ENCODE measurements around the gene NRGN.
A peak's percentile ranks its signal among the peaks of the same experiment; 100 is the strongest.

The NRGN gene

DNA sequence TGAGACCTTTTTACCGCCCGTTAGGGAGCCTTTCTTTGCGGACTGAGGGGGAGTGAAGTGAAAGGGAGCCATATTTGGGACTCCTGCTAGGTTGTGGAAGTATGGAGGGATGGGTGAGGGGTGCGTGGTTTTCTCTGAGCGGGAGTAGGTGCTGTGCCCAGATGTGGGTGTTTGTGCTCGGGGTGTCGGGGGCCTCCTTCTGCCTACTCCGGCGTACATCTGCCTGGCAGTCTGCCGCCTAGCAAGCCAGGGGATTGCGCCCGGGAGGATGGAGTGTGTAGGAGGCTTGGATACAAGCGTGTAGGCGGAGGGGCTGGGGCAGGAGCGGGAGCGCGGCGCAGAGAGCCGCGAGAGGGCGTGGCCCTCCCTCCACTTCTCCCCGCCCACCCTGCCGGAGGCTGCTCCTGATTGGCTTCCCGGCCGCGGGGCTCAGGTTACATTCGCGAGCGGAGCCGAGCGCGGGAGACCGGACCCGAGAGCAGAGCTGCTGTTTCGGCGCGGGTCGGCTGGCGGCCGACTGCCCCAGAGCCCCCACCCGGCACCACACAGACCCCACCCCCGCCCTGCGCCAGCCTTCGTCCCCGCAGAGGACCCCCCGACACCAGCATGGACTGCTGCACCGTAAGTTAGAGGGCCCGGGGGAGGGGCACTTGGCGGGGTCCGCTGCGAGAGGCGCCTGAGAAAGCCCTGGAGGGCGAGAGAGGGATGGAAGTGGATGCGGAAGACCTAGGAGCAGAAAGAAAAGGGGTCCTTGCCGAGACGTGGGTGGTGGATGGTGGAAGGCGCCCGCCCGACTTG lies at the start of gene NRGN:
Gene NRGN (plus strand): TSS at position 464 of the 798 bp plus-strand sequence. CDS start 143 bp downstream, at position 607.
- peak; percentile 98 for DNase-seq

DNA sequence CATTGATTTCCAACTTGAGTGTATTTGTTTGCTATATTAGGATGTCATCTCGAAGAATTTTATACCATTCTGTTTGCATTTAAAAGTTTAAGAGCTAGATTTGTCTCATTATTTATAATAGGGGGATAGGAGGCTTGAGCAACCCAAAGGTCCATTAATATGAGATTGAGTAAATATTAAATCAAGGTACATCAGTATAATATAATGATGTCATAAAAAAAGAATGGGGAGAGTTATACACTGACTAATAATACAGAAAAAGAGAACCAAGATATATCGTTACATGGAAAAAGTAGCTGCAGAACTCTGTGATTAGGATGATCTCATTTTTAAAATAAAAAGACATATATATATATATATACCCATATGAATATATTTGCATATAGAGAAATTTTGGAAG lies 46.6 kb upstream of the NRGN start:
- DNase-seq, result no peak

DNA sequence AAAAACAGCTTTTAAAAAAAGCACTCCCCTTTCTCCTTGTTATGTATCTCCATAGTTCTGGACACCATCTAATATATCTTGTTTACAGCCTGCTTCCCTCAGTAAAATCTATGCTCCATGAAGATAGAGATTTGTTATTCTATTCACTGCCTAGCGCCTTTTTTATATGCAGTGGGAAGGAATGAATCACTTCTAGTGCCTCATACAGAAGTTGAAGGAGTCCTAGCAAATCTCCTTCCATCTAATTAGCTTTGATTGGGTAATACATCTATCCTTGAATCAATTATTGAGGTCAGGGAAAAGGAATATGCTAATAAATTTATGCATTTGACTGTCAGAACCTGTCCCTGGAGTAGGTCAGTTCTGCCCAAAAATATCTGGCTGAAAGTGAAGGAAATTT lies 40.2 kb upstream of the NRGN start:
- DNase-seq, result no peak

DNA sequence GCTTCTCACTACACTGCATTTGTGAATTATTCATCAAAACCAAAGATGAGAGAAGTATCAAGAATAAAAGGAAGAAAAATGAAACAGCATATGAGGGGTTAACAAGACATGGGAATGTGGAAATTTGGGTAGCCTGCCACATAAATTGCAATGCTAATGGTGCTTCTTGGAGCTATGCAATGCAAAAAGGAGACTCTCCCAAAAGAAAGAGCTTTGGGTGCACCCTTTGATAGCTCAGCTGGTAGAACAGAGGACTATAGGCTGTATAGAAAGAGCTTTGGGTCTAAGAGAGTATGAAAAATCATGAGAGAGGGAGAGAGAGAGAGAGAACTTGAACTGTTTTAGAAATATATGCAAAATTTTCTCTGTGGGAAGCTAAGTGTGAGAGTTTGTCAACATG lies 39.7 kb upstream of the NRGN start:
- no peak for DNase-seq

DNA sequence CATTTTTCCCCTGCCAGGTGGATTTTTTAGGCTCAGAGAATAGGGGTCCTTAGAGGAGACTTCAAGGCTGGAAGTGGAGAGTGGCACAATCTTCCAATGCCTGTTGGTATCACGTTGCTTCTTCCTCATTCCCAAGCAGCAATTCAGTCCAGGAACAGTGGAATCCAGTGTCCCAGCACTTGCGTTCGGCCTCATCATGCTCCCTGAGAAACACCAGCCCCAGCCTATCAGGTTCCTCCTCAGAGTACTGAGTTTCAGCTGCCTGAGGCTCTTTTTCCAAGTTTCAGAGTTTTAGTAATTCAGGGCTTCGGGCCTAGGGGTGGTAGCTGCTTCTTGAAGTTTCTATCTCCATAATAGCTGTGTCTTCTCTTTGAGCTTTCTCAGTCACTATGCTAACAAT lies 31.9 kb upstream of the NRGN start:
- no peak for DNase-seq

DNA sequence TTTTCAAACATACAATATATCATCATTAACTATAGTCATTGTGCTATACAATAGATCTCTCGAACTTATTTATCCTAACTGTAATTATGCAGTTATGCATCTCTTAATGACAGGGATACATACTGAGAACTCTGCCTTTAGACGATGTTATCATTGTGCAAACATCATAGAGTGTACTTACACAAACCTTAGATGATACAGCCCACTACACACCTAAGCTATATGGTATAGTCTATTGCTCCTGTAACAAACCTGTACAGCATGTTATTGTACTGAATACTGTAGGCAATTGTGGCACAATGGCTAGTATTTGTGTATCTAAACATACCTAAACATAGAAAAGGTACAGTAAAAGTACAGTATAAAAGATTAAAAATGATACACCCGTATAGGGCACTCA lies 27.4 kb upstream of the NRGN start:
- DNase-seq, result no peak

DNA sequence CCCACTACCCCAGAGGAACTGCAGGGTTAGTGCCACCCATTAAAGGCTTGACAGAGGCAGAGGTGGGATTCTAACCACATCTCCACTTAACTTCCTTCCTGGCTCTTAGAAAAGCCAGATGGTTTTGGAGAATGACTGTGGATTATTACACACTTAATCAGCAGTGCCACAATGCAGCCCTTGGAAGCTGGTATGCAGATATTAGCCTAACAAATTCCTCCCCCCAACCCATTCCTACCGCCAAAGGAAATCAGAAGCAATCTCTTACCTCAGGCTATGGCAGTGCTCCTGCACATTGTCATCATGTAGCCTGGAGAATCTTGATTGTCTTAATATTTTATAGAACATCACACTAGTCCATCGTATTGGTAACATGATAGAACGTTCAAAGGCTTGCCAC lies 23.2 kb upstream of the NRGN start:
- DNase-seq, result no peak

DNA sequence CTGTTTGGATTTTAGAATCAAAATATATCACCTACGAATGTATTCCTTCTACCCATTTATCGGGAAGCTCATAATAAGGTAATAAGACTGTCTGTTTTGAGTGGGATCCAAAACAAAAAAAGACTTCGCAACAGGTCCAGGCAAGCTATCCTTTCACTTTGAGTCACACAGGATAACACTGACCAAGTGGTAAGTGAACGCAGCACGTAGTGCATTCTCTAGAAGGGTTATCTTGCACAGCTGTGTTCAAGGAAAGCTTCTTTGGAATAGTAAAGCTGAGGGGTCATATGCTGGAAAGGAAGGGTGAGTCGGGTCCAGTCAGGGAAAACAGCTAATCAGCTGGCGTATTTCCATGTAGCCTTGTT lies 22.3 kb upstream of the NRGN start:
- no peak for DNase-seq

DNA sequence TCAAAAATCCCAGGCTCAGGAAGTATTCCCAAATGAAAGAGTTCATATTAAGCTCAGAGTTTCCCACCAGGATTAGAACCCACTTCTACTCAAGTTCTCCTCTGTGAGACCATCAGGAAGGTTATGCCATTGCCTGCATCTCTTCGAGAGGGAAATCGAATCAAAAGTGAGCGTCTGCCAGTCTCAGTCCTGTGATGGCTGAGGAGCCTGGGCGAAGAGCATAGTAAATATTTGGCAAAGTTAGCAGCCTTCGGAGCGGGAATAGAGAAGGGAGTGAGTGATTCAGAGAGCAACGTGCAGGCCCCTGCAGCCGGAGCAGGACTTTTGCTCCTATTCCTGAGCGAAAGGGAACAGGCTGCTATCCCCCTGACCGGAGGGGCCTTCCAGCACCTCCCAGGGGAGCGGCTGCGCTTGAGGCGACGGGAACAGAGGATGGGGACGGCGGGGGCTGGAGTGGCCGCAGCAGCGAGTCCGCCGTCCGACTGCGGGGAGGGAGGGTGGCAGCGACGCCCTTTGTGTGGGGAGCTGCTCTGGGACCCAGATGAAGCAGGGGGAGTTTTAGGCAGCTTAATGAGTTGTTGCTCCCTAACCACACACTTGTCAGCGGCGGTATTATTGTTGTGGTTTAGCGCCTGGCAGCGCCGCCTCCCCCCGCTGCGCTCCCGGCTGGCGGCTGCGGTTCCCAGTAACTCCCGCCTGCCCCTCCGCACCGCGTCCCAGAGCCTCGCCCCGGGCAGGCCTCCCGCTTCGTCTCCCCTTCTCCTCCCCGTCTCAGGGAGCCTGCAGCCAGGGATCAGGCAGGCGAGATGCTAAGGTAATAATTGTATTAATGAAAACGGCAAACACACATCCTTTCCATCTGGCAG lies 21.7 kb upstream of the NRGN start:
- no peak for DNase-seq

DNA sequence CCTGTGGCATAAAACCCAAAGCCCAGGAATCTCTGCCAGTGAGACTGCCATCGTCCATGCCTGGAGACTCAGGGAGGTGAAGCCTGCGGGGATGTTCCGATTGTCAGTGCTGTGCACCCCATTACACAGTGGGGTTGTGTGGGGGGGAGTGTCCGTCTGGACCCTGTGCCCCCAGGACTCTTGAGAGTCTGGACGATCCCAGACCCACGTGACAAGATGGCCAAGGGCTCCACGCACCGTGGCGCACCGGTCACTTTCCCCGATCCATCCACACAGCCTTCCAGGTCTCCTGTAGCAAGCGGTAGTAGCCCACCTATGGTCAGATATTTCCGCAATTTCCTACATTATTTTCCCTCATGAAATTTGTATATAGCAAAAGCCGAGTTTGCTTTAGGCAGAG lies 20.9 kb upstream of the NRGN start:
- no peak for DNase-seq

DNA sequence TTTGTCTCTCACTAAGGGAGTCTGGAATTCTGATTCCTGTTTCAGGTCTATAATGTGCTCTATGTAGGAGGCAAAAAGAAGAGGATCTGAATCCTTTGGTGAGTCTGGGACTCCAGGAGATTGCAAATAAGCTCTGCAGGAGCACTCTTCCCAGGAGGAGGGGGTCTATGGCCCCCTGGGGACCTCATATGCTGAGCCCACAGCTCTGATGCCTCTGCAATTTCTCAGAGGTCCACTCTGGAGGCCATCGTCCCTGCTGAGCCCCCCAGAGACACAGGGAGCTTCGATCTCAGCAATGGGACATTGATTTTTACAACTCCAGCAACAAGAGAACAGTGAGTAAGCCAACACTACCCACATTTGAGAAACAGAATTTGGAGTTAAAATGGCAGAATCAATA lies 20.2 kb upstream of the NRGN start:
- DNase-seq, result no peak

DNA sequence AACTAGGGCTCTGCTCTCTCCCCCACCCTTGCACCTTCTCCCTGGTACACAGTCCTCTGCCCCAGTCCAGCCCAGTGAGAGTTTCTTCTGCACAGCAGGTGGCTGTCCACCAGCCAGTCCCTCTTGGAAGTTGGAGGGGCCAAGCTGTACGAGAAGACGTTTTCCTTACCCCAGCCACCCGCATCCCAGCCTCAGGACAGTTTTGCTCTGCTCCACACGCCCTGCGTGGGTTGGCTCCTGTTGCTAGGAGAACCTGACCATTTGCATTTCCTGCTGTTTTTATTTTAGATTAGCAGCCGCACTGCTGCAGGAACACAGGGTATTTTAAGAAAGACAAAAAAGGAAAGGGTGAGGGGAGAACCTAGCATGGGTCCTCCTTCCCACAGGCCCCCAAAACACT lies 17.6 kb upstream of the NRGN start:
- DNase-seq, result no peak

DNA sequence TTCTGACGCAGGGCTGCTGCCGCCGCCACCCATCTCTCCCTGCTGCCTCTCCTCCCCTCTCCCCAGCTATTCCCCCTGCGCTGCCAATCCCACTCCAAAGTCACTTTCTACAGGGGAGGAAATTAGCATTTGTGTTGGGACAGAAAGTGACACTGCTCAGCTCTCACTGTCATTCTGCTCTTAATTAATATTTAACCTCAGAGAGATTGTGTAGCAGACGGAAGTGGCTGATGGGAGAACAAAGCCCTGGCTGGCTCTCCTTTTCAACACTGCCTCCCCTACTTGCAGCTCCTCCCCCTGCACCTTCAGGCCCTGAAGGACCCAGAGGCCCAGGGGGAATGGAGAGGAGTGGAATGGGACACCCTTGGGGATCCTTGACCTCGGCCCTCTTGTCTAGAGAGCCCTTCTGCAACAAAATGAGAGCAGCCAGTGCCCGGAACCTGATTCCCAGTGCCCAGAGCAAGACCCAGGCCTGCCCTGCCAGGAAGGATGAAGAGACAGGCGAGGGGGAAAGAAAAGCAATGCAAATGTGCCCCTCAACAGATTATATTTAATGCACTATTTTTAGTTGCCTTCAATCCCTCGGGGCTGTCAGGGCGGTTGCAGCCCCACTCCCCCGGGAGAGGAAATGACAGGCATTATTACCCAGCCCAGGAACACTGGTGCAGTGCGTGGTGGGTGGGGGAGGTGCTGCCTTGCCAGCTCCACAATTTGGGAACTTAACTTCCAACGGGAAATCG lies 14.6 kb upstream of the NRGN start:
- no peak for DNase-seq

DNA sequence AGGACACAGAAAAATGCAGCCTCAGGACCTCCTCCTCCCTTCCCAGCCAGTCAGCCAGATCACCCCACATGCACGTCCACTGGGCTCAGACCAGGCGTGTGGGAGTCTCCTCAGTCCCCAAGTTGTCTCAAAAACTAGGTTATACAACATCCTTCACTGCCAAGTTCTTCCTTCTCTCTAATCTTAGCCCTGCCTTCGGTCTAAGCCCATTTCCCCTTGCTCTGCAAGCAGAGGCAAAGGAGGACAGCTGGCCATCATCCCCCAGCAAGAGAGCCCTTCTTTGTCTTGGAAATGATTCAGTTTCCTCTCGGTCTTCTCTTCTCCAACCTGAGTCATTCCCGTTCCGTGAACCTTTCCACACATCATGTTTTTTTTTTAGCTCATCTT lies 14.0 kb upstream of the NRGN start:
- no peak for DNase-seq

DNA sequence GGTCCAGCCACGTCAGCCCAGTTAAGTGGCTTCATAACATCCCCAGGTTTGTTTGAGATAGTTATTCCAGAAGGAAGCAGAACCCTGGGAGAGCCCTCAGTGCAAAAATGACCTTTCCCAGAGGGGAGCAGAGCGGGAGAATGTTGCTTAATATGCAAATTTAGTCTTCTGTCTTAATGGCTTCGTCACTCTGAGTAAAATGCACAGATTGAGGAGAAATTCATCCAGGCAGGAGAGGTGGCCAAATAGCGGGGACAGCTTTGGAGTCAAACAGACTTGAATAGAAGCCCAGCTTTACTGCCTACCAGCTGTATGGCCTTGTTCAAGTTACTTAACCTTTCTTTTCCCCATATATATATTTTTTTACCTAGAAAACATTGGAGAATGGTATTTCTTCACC lies 12.3 kb upstream of the NRGN start:
- no peak for DNase-seq

DNA sequence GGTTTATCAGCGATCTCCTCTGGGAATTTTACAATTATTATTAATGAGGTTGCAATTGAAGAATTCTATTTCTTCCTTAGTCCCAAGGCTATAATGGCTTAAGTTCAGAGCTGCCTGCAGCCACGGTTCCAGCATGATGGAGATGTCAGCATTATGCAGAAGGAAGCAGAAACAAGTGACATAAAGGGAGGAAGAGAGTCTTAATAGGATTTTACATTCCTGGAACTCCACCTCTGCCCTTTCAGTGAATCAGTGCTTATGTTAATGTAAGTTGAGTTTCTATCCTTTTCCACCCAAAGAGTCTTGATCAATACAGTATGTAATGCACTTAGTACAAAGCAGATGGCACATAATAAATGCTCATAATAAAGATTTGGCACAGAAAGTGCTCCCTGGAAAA lies 11.6 kb upstream of the NRGN start:
- DNase-seq, result no peak

DNA sequence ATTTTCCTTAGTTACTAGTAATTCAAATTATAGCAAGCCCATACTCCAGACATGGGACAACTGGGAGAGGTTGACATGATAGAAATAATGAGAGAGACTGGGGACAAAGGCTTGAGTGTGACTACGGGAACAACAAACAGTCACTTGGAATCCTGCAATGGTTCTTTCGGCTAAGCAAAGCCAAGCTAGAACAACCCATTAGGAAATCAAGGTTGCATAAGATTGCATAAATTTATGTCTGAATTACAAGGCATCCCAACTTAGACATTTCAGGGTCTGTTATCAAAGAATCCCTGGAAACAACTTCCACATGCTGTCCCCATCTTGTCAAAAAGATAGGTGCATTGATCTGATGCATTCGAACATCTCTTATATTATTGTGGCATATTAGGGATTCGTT lies 10.2 kb upstream of the NRGN start:
- DNase-seq, result no peak

DNA sequence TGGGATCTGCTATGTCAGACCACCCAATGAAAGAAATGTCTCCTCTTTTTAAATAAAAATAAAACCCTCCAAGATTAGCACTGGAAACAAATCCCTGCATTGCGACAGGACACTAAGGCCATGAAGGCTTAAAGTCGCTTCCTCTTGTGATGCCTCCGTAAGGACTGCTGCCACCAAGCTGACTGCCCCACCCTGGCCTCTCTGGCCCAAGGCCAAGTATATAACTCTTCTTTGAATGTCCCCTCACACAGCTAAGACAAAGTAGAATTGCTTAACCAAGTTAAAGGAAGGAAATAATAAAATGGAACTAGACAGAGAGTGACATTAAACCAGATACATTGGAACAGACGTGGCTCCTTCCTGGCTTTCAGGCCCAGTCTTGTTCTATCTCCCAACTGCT lies 7.5 kb upstream of the NRGN start:
- no peak for DNase-seq

DNA sequence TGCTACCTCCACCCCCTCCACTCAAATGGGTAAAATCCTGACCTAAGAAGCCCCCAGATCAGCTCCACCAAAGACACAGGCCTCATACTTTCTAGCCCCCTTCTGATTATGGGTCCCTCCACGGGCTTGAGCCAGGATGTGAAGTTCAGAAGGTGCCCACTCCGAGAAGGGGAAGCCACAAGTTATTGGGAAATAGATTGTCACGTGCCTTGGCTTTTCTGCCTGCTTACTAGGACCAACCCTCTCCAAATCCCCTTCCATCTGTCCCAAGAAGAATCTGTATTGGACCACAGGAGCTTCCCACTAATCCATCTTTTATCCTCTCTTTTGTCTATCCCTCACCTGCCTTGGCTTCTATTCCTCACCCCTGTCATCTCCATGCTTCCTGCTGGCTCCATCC lies 3.0 kb upstream of the NRGN start:
- no peak for DNase-seq

DNA sequence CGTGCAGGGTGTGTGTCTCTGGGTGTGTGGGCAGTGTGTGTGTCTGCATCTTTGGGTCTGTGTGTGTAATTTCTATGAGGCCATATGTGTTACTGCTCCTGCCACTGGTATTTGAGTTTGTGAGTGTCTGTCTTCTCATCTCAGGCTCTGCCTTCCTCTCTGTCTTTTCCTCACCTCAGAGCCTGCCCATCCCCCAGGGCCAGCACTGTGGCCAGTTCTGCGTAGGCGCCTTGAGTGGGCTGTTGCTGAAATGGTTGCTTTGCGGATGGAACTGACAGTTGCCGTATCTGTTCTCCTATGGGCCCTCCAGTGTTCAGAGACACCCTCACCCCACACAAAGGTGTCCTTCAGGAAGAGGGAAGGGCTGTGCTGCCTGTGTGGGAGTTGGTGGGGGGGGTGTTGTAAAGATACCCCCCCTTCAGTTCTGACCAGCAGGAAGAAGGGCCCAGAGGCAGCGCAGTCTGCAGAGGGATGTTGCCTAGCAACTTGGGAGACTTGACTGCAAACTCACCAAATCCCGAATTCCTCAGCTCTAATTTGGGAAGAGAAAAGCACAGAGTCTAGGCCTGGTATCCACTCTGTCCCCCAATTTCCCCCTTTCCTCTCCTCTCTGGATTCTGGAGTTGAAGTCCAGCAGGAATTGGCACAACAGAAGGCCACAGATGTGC lies 2.0 kb upstream of the NRGN start:
- no peak for DNase-seq

DNA sequence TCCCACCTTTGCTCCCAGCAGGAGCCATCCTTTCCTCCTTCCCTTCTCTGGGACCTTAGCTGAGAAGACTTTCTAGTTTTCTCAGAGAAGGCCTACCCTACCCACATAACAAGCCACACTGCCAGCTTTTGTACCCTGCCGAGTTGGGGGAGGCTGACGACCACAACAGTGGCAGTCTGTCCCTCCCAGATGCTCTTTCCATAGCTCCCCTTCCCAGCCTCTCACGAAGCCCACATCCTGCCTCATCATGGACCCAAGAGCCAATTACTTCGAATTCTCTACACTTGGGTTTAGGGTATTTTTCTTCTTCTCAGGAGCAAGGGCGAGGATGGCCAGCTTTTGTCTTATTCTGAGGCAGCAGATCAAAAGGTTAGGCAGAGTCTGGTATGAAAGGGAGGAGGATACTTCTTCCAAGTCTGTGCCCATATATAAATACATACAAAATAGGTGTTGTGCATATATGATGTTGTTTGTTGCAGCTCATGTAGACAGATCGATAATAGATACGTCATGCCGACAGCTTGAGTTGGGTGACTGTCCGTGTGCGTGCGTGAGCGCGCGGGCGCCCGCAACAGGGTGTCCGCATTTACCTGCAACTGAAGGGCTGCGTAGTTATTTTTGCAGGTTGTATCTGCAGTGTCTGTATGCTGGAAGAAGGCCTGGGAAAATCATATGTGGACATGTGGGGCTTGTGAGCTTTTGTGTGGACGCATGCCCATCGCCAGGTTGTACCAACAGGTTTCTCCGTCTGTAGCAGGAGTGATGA lies 846 bp upstream of the NRGN start:
- no peak for DNase-seq

DNA sequence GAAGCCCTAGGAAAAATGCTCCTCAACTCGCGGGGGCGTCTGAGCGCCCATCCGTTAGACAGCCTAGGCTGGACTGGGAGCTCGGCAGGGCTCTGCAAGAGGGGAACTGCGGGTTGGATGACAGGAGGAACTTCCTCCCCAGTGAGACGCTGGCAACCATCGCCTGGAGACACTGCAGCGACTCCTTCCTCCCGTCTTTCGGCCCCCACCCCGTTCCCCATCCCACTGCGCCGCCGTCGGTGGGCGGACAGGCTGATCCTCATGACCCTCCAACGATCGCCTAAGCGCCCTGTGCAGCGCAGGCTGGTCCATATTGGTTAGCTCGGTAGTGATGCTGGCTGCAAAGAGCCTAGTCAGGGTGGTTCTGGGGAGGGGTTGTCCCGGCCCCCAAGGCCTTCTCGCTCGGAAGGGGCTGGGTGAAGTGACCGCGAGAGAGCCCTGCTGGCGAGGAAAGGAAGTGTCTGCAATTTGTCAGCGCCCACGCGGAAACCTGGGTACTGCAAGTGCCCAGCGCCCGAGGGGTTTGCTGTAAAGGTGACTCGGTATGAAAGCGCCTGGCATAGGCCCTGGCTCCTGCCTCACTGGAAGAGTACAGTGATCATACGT lies 638 bp downstream of the NRGN start:
- DNase-seq, result no peak
